Ishikawa (cell line): ENCODE measurements around the gene HABP4.
A peak's percentile ranks its signal among the peaks of the same experiment; 100 is the strongest.

Source experiments
- CEBPB ChIP-seq: IDR thresholded peaks from 2 replicates; pipeline ENCODE4 v1.6.1; 2012
- CREB1 ChIP-seq: IDR thresholded peaks from 2 replicates; pipeline ENCODE4 v1.6.1; 2012; ENCODE audit warnings: low read depth
- EGR1 ChIP-seq: IDR thresholded peaks from 2 replicates; pipeline ENCODE4 v1.6.1; 2012
- EP300 ChIP-seq: IDR thresholded peaks from 2 replicates; pipeline ENCODE4 v1.6.1; 2012; ENCODE audit warnings: borderline replicate concordance
- FOXM1 ChIP-seq: IDR thresholded peaks from 2 replicates; pipeline ENCODE4 v1.6.1; 2012; ENCODE audit warnings: low read depth, borderline replicate concordance
- NFIC ChIP-seq: IDR thresholded peaks from 2 replicates; pipeline ENCODE4 v1.6.1; 2012
- RAD21 ChIP-seq: IDR thresholded peaks from 2 replicates; pipeline ENCODE4 v1.6.1; 2012; ENCODE audit warnings: low read depth
- TAF1 ChIP-seq: IDR thresholded peaks from 2 replicates; pipeline ENCODE4 v1.6.1; 2012; ENCODE audit warnings: low read depth, mild to moderate bottlenecking
- TCF12 ChIP-seq: IDR thresholded peaks from 2 replicates; pipeline ENCODE4 v1.6.1; 2012; ENCODE audit warnings: low read depth
- TEAD4 ChIP-seq: IDR thresholded peaks from 2 replicates; pipeline ENCODE4 v1.6.1; 2012
- YY1 ChIP-seq: IDR thresholded peaks from 2 replicates; pipeline ENCODE4 v1.6.1; 2012; ENCODE audit warnings: low read depth
- ZBTB7A ChIP-seq: IDR thresholded peaks from 2 replicates; pipeline ENCODE4 v1.6.1; 2012; ENCODE audit warnings: low read depth
- TF ChIP-seq, protein P1 (sequence below): IDR thresholded peaks from 2 replicates; pipeline ENCODE4 v1.6.1; 2012; ENCODE audit warnings: low read depth, mild to moderate bottlenecking
- TF ChIP-seq, protein P2 (sequence below): IDR thresholded peaks from 2 replicates; pipeline ENCODE4 v1.6.1; 2012
- TF ChIP-seq, protein P3 (sequence below): IDR thresholded peaks from 2 replicates; pipeline ENCODE4 v1.6.1; 2012

Gene HABP4

DNA sequence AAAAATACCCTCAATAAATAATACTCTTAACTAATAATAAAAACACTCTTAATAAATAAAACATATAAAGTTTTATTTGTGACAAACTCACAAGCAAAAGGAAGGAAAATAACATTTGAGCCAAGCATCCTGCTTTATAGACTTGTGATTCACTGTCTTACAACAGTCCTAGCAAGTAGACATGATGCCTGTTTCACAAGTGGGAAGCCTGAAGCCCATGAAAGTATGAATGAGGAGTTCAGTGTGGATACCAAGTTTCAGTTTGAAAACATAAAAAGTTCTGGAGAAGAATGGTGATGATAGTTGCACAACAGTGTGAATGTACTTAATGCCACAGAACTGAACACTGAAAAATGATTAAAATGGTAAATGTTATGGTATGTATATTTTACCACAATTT lies 10.9 kb downstream of the HABP4 start:
- no peak for TF ChIP-seq EGR1
- no peak for TF ChIP-seq NFIC
- no peak for TF ChIP-seq FOXM1
- no peak for TF ChIP-seq TAF1
- TF ChIP-seq ZBTB7A: no peak
- TF ChIP-seq, protein P1, sequence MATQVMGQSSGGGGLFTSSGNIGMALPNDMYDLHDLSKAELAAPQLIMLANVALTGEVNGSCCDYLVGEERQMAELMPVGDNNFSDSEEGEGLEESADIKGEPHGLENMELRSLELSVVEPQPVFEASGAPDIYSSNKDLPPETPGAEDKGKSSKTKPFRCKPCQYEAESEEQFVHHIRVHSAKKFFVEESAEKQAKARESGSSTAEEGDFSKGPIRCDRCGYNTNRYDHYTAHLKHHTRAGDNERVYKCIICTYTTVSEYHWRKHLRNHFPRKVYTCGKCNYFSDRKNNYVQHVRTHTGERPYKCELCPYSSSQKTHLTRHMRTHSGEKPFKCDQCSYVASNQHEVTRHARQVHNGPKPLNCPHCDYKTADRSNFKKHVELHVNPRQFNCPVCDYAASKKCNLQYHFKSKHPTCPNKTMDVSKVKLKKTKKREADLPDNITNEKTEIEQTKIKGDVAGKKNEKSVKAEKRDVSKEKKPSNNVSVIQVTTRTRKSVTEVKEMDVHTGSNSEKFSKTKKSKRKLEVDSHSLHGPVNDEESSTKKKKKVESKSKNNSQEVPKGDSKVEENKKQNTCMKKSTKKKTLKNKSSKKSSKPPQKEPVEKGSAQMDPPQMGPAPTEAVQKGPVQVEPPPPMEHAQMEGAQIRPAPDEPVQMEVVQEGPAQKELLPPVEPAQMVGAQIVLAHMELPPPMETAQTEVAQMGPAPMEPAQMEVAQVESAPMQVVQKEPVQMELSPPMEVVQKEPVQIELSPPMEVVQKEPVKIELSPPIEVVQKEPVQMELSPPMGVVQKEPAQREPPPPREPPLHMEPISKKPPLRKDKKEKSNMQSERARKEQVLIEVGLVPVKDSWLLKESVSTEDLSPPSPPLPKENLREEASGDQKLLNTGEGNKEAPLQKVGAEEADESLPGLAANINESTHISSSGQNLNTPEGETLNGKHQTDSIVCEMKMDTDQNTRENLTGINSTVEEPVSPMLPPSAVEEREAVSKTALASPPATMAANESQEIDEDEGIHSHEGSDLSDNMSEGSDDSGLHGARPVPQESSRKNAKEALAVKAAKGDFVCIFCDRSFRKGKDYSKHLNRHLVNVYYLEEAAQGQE: no peak
- TF ChIP-seq TEAD4: no peak
- no peak for TF ChIP-seq CEBPB
- TF ChIP-seq EP300: no peak
- TF ChIP-seq, protein P2, sequence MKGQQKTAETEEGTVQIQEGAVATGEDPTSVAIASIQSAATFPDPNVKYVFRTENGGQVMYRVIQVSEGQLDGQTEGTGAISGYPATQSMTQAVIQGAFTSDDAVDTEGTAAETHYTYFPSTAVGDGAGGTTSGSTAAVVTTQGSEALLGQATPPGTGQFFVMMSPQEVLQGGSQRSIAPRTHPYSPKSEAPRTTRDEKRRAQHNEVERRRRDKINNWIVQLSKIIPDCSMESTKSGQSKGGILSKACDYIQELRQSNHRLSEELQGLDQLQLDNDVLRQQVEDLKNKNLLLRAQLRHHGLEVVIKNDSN: no peak
- no peak for TF ChIP-seq TCF12
- no peak for TF ChIP-seq RAD21
- no peak for TF ChIP-seq CREB1
- TF ChIP-seq, protein P3, sequence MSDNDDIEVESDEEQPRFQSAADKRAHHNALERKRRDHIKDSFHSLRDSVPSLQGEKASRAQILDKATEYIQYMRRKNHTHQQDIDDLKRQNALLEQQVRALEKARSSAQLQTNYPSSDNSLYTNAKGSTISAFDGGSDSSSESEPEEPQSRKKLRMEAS: no peak
- no peak for TF ChIP-seq YY1

DNA sequence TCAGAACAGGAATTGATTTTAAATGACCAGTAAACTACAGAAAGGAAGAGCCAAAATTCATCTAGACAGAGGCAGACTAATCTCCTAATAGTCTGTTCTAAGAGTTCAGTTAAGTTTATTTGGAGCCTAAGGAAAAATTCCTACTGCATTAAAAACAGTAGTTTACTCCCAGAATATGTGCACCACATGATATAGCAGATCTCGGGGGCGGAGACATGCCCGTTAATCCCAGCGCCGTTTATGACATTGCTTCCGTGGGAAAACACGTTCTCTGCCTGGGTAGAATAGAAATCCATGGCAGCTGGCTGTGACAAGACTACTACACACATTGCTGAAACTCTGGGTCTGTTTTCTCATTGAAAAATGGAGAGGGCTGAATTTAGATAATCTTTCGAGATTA lies 11.4 kb downstream of the HABP4 start:
- TF ChIP-seq YY1: no peak
- no peak for TF ChIP-seq TCF12
- TF ChIP-seq RAD21: no peak
- TF ChIP-seq EP300: no peak
- TF ChIP-seq FOXM1: no peak
- TF ChIP-seq, protein P2: no peak
- TF ChIP-seq TAF1: no peak
- TF ChIP-seq NFIC: no peak
- TF ChIP-seq CEBPB: no peak

DNA sequence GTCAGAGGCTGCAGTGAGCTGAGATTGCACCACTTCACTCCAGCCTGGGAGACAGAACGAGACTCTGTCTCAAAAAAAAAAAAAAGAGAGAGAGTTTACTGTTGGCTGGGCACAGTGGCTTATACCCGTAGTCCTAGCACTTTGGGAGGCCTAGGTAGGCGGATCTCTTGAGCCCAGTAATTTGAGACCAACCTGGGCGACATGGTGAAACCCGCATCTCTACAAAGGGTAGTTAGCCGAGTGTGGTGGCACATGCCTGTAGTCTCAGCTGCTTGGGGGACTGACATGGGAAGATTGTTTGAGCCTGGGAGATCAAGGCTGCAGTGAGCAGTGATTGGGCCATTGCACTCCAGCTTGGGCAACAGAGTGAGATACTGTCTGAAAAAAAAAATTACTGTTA lies 12.6 kb downstream of the HABP4 start:
- no peak for TF ChIP-seq CEBPB
- TF ChIP-seq, protein P3: 0 out of 2 replicates have a peak, but pooled peaks have one; percentile 22

DNA sequence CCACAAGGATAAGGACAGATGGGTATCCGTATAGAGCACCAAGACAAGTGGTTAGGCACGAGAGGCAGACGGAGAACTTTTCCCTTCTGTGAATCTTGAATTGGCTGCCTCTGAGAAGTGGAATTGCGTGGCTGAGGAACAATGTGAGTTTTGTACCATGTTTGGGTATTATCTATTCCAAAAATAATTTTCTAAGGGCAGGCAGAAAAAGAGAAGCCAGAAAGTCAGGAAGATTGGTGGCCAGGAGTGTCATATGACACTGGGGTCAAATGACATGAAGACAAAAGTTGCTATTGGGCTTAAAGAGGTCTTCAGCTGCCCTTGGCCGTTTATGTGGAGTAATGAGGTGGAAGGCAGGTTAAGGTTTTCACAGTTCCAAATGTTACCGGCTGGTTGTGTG lies 14.5 kb downstream of the HABP4 start:
- TF ChIP-seq FOXM1 (no peak), TCF12 (no peak), YY1 (no peak)
- TF ChIP-seq, protein P2: peak; percentile 47
- TF ChIP-seq, protein P3: no peak

DNA sequence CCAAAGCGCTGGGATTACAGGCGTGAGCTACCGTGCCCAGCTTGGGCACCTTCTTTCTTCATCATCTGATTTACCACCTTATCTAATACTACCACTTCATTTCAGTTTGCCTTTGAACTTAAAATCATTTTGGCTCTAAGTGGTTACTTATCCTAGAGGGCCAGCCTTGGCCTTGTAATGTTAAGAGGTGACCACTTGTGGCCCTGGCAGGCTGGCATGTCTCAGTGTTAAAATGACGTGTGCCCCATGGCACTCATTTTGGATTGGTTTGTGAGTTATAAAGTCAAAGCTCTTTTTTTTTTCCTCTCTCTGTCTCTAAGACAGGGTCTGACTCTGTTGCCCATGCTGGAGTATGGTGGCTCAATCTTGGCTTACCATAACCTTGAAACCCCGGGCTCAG lies 17.8 kb downstream of the HABP4 start:
- TF ChIP-seq, protein P2: no peak
- TF ChIP-seq TEAD4: no peak
- no peak for TF ChIP-seq TCF12
- TF ChIP-seq CEBPB: no peak
- TF ChIP-seq NFIC: no peak
- TF ChIP-seq EGR1: no peak
- no peak for TF ChIP-seq TAF1
- TF ChIP-seq YY1: no peak
- no peak for TF ChIP-seq ZBTB7A
- no peak for TF ChIP-seq RAD21
- no peak for TF ChIP-seq EP300
- TF ChIP-seq, protein P1: no peak
- no peak for TF ChIP-seq FOXM1
- TF ChIP-seq CREB1: no peak

DNA sequence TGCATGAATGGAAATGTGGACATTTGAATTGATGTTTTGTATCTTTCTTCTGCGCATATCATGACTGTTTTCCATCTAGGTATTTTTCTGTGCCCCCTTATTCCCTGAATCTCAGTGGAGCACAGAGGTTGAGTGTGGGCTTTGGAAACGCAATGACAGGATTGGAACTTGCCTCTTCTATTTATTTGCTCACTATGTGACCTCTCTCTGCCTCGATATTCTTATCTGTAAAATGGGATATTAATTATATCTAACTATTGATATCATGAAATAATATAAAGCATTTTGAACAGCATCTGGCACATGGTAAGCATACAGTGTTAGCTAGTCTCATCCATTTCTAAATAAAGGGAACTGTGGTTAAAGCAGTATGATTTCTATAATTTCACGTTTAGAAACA lies 26.0 kb downstream of the HABP4 start:
- TF ChIP-seq FOXM1: no peak
- TF ChIP-seq YY1: no peak
- TF ChIP-seq CREB1: no peak
- TF ChIP-seq, protein P1: no peak
- TF ChIP-seq, protein P2: no peak
- TF ChIP-seq, protein P3: no peak
